Right atrium auricular region (tissue), 2 donors: ENCODE results near the gene CHI3L2. TPM values are rescaled to one million over a fixed set of nuclear protein-coding genes. Genes with fewer than 3 reads are reported as not detected.

Experiments used
- DNase-seq: peaks from one replicate; pipeline ENCODE4 v3.0.0-alpha.2; 2019; ENCODE audit warnings: low spot score
- H3K27ac ChIP-seq, 2 donors: fragments of 200-600 bp; sonication (generic); 1 replicate in 1 of 2; 2 replicates in 1 of 2; pipeline ENCODE4 v1.5.1; 2016 to 2019
- H3K27me3 ChIP-seq, 2 donors: fragments of 200-600 bp; sonication (generic); one replicate each; pipeline versions ENCODE4 v1.5.1 to v1.6.0; 2017 to 2019
- H3K36me3 ChIP-seq: fragments of 200-600 bp; sonication (generic); one replicate; pipeline ENCODE4 v1.5.1; 2016
- H3K4me1 ChIP-seq, 2 donors: fragments of 200-600 bp; sonication (generic); one replicate each; pipeline versions ENCODE4 v1.5.1 to v1.6.0; 2017 to 2019
- H3K4me3 ChIP-seq, 2 donors: fragments of 200-600 bp; sonication (generic); 1 replicate in 1 of 2; 2 replicates in 1 of 2; pipeline ENCODE4 v1.5.1; 2017 to 2019; ENCODE audit warnings: mild to moderate bottlenecking in 1 of 2, moderate library complexity in 1 of 2
- H3K9me3 ChIP-seq, 2 donors: fragments of 200-600 bp; sonication (generic); one replicate each; pipeline ENCODE4 v1.5.1; 2019
- CTCF ChIP-seq, 2 donors: fragments of 200-600 bp; sonication (generic); IDR thresholded peaks; one replicate each; pipeline ENCODE4 v1.5.1; 2019; ENCODE audit warnings: antibody characterized with exemption in 2 of 2
- total RNA-seq, 2 donors: library from RNA; depleted of rRNA; stranded (reverse); fragments of >200 nt; gene quantifications; one replicate each; pipeline ENCODE4 v1.1.0, GENCODE V29; 2016

Gene CHI3L2
- total RNA-seq, 2 donors from 2014 or later: 0.52 to 9.9 TPM

GRCh38 chr1:111279144-111279543 is 51.6 kb downstream of the CHI3L2 start:
- Histone ChIP-seq H3K36me3 (no peaks in the 10 kb centered on the region), H3K27ac (no peak overlapping the region)
- TF ChIP-seq CTCF (IDR thresholded peaks at IDR 0.05): no peak

GRCh38 chr1:111280267-111280666 is 52.8 kb downstream of the CHI3L2 start:
- Histone ChIP-seq H3K4me3 (no peak overlapping the region), H3K27ac (no peak overlapping the region), H3K27me3 (no peaks in the 10 kb centered on the region), H3K4me1 (no peaks in the 10 kb centered on the region), H3K9me3 (peaks cover 0 to 7% of the 10 kb centered on the region in 2 donors), H3K36me3 (no peaks in the 10 kb centered on the region)
- no peak for DNase-seq
- no peak for TF ChIP-seq CTCF (IDR thresholded peaks at IDR 0.05)

More at GRCh38 chr1:111279144-111279543, 51.6 kb downstream of the CHI3L2 start:
- no peaks in the 10 kb centered on the region for H3K4me1 ChIP-seq
- peaks cover 0 to 7% of the 10 kb centered on the region in 2 donors for H3K9me3 ChIP-seq
- no peak for DNase-seq
- H3K27me3 ChIP-seq: no peaks in the 10 kb centered on the region
- H3K4me3 ChIP-seq: no peak overlapping the region

GRCh38 chr1:111281411-111281810 is 53.9 kb downstream of the CHI3L2 start:
- no peak for TF ChIP-seq CTCF (IDR thresholded peaks at IDR 0.05)
- Histone ChIP-seq H3K27ac (no peak overlapping the region), H3K4me1 (no peaks in the 10 kb centered on the region), H3K4me3 (no peak overlapping the region), H3K9me3 (peaks cover 0 to 7% of the 10 kb centered on the region in 2 donors), H3K36me3 (no peaks in the 10 kb centered on the region), H3K27me3 (no peaks in the 10 kb centered on the region)
- DNase-seq: no peak

GRCh38 chr1:111283838-111284237 is 56.3 kb downstream of the CHI3L2 start:
- no peaks in the 10 kb centered on the region for H3K27me3 ChIP-seq
- no peak overlapping the region for H3K4me3 ChIP-seq
- TF ChIP-seq CTCF (IDR thresholded peaks at IDR 0.05): no peak
- no peaks in the 10 kb centered on the region for H3K36me3 ChIP-seq
- no peak for DNase-seq
- H3K9me3 ChIP-seq: no peaks in the 10 kb centered on the region
- no peak overlapping the region for H3K27ac ChIP-seq
- no peaks in the 10 kb centered on the region for H3K4me1 ChIP-seq

- TF ChIP-seq CTCF (IDR thresholded peaks at IDR 0.05): no peak
- no peak for DNase-seq
- Histone ChIP-seq H3K4me3 (no peak overlapping the region), H3K9me3 (no peaks in the 10 kb centered on the region), H3K36me3 (no peaks in the 10 kb centered on the region), H3K4me1 (no peaks in the 10 kb centered on the region), H3K27ac (no peak overlapping the region), H3K27me3 (no peaks in the 10 kb centered on the region)
These were observed 58.4 kb downstream of the CHI3L2 start for GRCh38 chr1:111285879-111286278.

GRCh38 chr1:111286912-111287311 is 59.4 kb downstream of the CHI3L2 start:
- no peaks in the 10 kb centered on the region for H3K4me1 ChIP-seq
- DNase-seq: no peak
- H3K27me3 ChIP-seq: no peaks in the 10 kb centered on the region
- no peaks in the 10 kb centered on the region for H3K9me3 ChIP-seq
- no peak for TF ChIP-seq CTCF (IDR thresholded peaks at IDR 0.05)
- H3K4me3 ChIP-seq: no peak overlapping the region
- H3K27ac ChIP-seq: no peak overlapping the region
- no peaks in the 10 kb centered on the region for H3K36me3 ChIP-seq
